HG03575 (cell line): ENCODE results near the gene HPCA.

ENCODE experiments used
- ATAC-seq: cut with Tn5 transposase; IDR thresholded peaks from one replicate; pipeline ENCODE4 v1.9.1; 2021; ENCODE audit not compliant: unreplicated experiment, insufficient number of reproducible peaks, low FRiP score; ENCODE audit errors: extremely low read depth

The HPCA gene

GRCh38 chr1:32886004-32886827 is at the start of gene HPCA:
Gene HPCA, plus strand, starts transcription at chr1:32886491. Its CDS starts 2,408 bp downstream, at chr1:32888899.
- ATAC-seq: no peak

GRCh38 chr1:32848354-32849063 is 37.8 kb upstream of the HPCA start:
- ATAC-seq: no peak

GRCh38 chr1:32855861-32856617 is 30.3 kb upstream of the HPCA start:
- no peak for ATAC-seq

- ATAC-seq: no peak
These were observed 28.2 kb upstream of the HPCA start for GRCh38 chr1:32858136-32858535.

- no peak for ATAC-seq
These were observed 27.5 kb upstream of the HPCA start for GRCh38 chr1:32858791-32859190.

- ATAC-seq: no peak
These were observed 26.4 kb upstream of the HPCA start for GRCh38 chr1:32859915-32860314.

GRCh38 chr1:32860566-32860965 is 25.7 kb upstream of the HPCA start:
- ATAC-seq: no peak

- no peak for ATAC-seq
These were observed 24.2 kb upstream of the HPCA start for GRCh38 chr1:32861904-32862695.

GRCh38 chr1:32863218-32863880 is 22.9 kb upstream of the HPCA start:
- no peak for ATAC-seq

GRCh38 chr1:32863881-32864245 is 22.4 kb upstream of the HPCA start:
- no peak for ATAC-seq

- no peak for ATAC-seq
These were observed 21.8 kb upstream of the HPCA start for GRCh38 chr1:32864375-32865019.

GRCh38 chr1:32865639-32866405 is 20.5 kb upstream of the HPCA start:
- no peak for ATAC-seq

- no peak for ATAC-seq
These were observed 19.1 kb upstream of the HPCA start for GRCh38 chr1:32867151-32867550.

GRCh38 chr1:32867671-32868070 is 18.6 kb upstream of the HPCA start:
- ATAC-seq: no peak

- no peak for ATAC-seq
These were observed 18.2 kb upstream of the HPCA start for GRCh38 chr1:32868085-32868484.

GRCh38 chr1:32868806-32869455 is 17.4 kb upstream of the HPCA start:
- no peak for ATAC-seq
